ENCODE measurements around the gene FBXO27.

FBXO27 gene

DNA sequence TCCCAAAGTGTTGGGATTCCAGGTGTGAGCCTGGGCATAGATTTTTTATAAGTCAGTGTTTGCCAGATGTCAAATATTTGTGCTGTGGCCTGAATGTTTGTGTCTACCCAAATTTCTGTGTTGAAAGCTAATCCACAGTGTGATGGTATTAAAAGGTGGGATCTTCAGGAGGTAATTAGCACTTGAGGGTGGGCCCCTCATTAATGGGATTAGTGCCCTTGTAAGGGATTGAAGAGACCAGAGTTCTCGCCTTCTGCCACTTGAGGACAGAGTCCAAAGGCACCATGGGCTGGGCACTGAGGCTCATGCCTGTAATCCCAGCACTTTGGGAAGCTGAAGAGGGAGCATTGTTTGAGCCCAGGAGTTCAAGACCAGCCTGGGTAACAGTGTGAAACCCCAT lies 47.1 kb downstream of the FBXO27 start:
- no peak for DNase-seq

DNA sequence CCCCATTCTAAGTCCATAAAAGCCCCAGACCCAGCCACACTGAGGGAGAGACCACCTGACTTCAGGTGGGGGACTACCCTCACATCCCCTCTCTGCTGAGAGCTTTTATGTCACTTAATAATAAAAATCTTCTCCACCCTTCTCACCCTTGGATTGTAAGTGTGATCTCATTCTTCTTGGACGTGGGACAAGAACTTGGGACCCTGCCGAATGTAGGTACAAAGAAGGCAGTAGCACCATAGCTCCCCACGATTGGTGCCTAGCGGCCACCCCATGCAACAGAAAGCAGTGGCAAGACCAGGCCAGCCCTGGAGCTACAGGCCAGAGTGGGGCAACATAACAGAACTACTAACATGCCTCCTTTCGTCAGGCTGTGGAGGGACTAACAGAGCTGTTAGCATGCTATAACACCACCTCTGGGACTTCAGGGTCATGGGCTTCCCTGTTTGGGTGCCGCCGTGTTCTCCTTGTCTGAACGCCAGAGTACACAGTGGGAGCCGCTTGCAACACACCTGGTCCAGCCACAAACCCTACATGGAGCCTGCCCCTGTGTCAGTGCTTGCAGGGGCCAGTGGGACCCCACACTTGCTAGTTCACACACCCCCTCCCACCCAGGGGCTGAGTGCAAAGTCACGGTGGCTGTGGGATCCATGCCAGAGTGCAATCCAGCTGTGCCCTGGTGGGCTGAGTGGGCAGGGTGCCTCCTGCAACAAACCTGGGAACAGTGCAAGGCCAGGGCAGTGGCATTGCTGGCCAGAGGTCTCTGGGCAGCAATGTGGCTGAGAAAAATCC lies 51.6 kb downstream of the FBXO27 start:
- no peak for DNase-seq

DNA sequence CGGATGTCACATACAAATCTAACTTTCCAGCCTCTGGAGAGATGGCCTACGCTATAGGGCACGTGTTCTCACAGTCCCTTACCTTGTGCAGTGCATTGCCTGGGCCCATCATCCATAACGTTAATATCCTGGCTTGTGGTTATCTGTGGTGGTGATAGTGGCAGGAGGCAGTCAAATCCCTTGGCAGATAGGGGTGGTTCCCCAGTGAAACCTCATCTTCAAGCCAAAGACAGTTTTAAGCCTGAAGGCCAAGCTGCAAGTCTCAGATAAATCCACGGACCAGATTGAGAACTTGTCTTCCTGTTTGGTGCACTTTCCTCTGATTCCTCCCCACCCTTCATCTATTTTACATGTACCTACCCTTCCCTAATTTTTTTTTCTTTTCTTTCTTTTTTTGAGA lies 52.5 kb downstream of the FBXO27 start:
- no peak for DNase-seq

DNA sequence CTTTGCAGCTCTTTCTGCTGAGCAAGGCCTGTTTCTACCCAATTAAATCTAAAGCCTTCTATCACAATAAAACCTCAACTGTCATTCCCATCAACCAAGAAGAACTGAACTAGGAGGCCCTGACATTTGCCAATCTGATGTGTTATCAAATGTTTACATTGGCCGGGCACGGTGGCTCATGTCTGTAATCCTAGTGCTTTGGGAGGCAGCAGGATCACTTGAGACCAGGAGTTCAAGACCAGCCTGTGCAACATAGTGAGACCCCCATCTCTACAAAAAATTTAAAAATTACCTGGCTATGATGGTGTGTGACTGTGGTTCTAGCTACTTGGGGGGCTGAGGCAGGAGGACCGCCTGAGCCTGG lies 54.0 kb downstream of the FBXO27 start:
- no peak for DNase-seq

DNA sequence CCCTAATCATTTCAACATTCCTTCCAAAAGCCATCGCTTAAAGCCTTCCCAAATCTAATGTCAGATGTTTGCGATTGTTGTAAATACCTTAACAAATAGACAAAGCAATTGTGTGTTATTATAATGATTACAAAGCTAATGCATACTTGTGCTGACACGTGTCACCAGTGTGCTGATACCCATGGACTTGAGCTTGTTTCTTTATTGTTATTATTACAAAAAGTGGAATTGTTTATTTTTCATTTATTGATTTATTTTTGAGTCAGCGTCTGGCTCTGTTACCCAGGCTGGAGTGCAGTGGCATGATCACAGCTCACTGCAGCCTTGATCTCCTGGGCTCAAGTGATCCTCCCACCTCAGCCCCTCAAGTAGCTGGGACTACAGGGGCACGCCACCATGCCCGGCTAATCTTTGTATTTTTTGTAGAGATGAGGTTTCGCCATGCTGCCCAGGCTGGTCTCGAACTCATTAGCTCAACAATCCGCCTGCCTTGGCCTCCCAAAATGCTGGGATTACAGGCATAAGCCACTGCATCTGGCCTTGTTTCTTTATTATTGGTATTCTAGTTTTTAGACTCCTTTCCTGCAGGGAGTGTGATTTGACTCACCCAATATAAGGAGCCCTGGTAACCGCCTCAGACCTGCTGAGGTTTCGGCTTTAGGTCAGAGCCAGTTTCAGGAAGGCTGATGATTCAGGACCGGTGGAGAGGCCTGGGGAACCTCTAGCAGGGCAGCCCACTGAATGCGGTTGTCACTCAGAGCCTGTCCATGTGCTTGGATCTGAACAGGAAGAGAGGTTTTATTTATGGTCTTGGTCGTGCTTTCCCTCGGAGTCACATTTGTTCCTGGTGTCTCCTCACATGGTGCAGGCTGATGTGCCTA lies 54.7 kb downstream of the FBXO27 start:
- DNase-seq = no peak

DNA sequence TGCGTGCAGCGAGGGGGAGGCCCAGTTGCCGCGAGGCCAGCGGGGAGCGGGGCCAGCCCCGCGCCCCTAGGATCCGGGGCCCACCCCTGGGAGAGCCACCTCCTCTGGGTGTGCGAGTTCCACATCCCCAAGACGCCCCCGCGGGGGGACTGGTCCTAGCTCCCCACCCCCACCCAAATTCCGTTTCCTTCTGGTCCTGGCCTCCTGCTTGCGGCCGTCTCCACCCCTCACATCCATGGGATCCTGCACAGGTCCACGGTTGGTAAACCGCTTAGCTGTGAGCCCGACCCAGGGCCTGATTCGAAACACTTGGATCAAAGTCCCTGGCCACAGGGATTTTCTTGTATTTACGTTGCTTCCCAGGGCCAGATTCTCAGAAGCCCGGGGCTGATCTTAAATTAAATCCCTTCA lies 56.5 kb downstream of the FBXO27 start:
- no peak for DNase-seq

DNA sequence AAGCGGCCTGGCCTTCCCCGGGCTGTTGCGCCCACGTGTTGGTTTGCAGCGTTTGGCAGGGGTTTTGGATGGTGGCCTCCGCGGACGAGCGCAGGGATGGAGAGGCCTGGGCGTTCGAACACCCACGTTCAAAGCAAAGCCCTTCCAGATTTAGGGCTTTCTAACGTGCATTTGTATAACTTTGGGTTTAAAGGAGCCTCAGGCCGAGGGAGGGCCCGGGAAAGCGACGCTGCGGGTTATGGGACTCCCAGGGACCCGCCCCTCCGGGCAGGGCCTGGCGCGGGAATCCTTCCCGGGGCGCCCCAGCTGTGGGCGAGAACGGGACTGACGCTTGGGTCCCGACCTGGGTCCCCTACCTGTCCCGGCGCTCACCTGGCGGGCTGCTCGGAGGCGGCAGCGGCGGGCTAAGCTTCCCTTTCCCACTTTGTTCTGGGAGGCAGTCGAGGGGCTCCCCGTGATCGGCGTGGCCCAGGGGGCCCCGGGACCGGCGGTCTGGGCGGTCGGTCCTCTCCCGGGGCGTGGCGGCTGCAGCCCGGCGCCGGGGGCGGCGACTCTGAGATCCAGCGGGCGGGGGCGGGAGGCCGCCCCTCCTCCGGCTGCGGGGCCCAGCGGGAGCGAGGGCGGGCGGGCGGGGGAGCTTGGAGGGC lies 57.0 kb downstream of the FBXO27 start, which contains the start of gene FBXO17:
Gene FBXO17 (minus strand): TSS at position 529 of the 647 bp plus-strand sequence. CDS start 25,423 bp downstream, outside the sequence.
- DNase-seq = no peak

DNA sequence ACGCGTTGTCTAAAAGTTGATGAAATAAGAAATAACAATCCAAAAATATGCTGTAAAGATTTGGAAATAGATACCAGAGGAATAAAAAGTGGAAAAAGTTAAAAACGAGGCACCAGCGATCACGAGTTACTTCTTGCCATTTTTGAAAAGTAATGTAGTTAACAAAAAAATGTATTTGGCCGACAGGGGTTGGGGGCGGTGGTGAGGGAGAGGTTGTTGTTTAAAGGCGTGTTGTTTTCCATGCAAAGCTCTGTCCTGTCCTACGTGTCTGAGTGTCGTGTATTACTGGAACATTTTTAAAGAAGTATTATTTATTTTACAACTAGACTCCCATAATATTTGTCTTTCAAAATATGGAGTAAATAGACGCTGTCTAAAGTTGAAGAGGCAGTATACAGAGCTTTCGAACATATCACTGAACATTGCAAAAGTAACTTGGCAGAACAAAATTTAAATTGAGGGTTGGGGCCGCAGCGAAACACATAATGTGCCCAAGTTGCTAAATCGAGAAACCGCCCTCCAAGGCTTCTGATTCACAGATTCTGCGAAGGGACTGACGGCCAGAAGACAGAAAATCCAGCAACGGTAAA lies 57.6 kb downstream of the FBXO27 start:
- DNase-seq = no peak
